D721Med (cell line): ENCODE data around the gene GPRIN1.

ENCODE experiments used
- DNase-seq: peaks from one replicate; pipeline ENCODE4 v3.0.0; 2011; ENCODE audit warnings: low spot score; ENCODE audit not compliant: insufficient read length
- FAIRE-seq: peaks from 2 replicates; lab custom pipeline; 2011; peaks lifted over from hg19 to GRCh38; lab: Jason Lieb, UNC
- CTCF ChIP-seq: IDR thresholded peaks from 2 replicates; pipeline ENCODE4 v1.5.1; 2012; ENCODE audit warnings: mild to moderate bottlenecking, control low read depth; ENCODE audit not compliant: insufficient read depth; ENCODE audit errors: missing control alignments

The GPRIN1 gene

GRCh38 chr5:176621661-176622079 lies 11.7 kb upstream of the GPRIN1 start:
- DNase-seq (peak; percentile 77), FAIRE-seq (no peak)
- TF ChIP-seq CTCF = no peak

- DNase-seq = no peak
- FAIRE-seq = no peak
- TF ChIP-seq CTCF = no peak
Measured at GRCh38 chr5:176620333-176620981, 10.5 kb upstream of the GPRIN1 start.

GRCh38 chr5:176619569-176620332 lies 9.8 kb upstream of the GPRIN1 start:
- no peak for TF ChIP-seq CTCF
- FAIRE-seq (no peak), DNase-seq (no peak)

- DNase-seq (no peak), FAIRE-seq (no peak)
- TF ChIP-seq CTCF = peak; percentile 56
Measured at GRCh38 chr5:176619203-176619568, 9.2 kb upstream of the GPRIN1 start.

GRCh38 chr5:176618783-176619182 lies 8.8 kb upstream of the GPRIN1 start:
- no peak for TF ChIP-seq CTCF
- DNase-seq = no peak
- FAIRE-seq = no peak

GRCh38 chr5:176616511-176616910 lies 6.6 kb upstream of the GPRIN1 start:
- FAIRE-seq (no peak), DNase-seq (no peak)
- no peak for TF ChIP-seq CTCF

- DNase-seq = no peak
- FAIRE-seq = no peak
Measured at GRCh38 chr5:176614805-176615478, 5.0 kb upstream of the GPRIN1 start.

More at GRCh38 chr5:176614805-176615478, 5.0 kb upstream of the GPRIN1 start:
- no peak for TF ChIP-seq CTCF
